GM21390 (cell line): ENCODE data around the gene EML5.

ENCODE experiments used
- ATAC-seq: cut with Tn5 transposase; IDR thresholded peaks from one replicate; pipeline ENCODE4 v1.9.1; 2021; ENCODE audit not compliant: unreplicated experiment

The EML5 gene

GRCh38 chr14:88618476-88618875 is 174.3 kb downstream of the EML5 start:
- ATAC-seq: no peak

GRCh38 chr14:88617479-88617878 is 175.3 kb downstream of the EML5 start:
- no peak for ATAC-seq

- no peak for ATAC-seq
Observed at GRCh38 chr14:88616697-88617096, 176.1 kb downstream of the EML5 start.

GRCh38 chr14:88614218-88614907 is 178.4 kb downstream of the EML5 start:
- ATAC-seq: no peak

- ATAC-seq: no peak
Observed at GRCh38 chr14:88613552-88614010, 179.2 kb downstream of the EML5 start.

GRCh38 chr14:88612981-88613380 is 179.8 kb downstream of the EML5 start:
- no peak for ATAC-seq

GRCh38 chr14:88611878-88612277 is 180.9 kb downstream of the EML5 start:
- no peak for ATAC-seq

- no peak for ATAC-seq
Observed at GRCh38 chr14:88607829-88608228, 184.9 kb downstream of the EML5 start.

- no peak for ATAC-seq
Observed at GRCh38 chr14:88605594-88605993, 187.2 kb downstream of the EML5 start.

- no peak for ATAC-seq
Observed at GRCh38 chr14:88604212-88604611, 188.5 kb downstream of the EML5 start.

- peak; percentile 92 for ATAC-seq
Observed at GRCh38 chr14:88599761-88600439, 192.9 kb downstream of the EML5 start.

- ATAC-seq: peak; percentile 37
Observed at GRCh38 chr14:88599326-88599725, 193.4 kb downstream of the EML5 start.

GRCh38 chr14:88598097-88598675 is 194.6 kb downstream of the EML5 start:
- no peak for ATAC-seq

GRCh38 chr14:88597601-88598000 is 195.2 kb downstream of the EML5 start:
- ATAC-seq: no peak

- ATAC-seq: no peak
Observed at GRCh38 chr14:88597038-88597437, 195.7 kb downstream of the EML5 start.

GRCh38 chr14:88592031-88592430 is 200.7 kb downstream of the EML5 start:
- no peak for ATAC-seq

GRCh38 chr14:88590173-88590572 is 202.6 kb downstream of the EML5 start:
- ATAC-seq: no peak

GRCh38 chr14:88588081-88588480 is 204.7 kb downstream of the EML5 start:
- no peak for ATAC-seq

GRCh38 chr14:88584451-88584850 is 208.3 kb downstream of the EML5 start:
- no peak for ATAC-seq

GRCh38 chr14:88576222-88576621 is 216.5 kb downstream of the EML5 start:
- no peak for ATAC-seq

- no peak for ATAC-seq
Observed at GRCh38 chr14:88572117-88572516, 220.6 kb downstream of the EML5 start.

- no peak for ATAC-seq
Observed at GRCh38 chr14:88568196-88568595, 224.6 kb downstream of the EML5 start.
